ENCODE measurements around the gene PSMD9.

The PSMD9 gene

GRCh38 chr12:121893961-121894460 is 5.4 kb downstream of the PSMD9 start:
- TF ChIP-seq, protein P1, sequence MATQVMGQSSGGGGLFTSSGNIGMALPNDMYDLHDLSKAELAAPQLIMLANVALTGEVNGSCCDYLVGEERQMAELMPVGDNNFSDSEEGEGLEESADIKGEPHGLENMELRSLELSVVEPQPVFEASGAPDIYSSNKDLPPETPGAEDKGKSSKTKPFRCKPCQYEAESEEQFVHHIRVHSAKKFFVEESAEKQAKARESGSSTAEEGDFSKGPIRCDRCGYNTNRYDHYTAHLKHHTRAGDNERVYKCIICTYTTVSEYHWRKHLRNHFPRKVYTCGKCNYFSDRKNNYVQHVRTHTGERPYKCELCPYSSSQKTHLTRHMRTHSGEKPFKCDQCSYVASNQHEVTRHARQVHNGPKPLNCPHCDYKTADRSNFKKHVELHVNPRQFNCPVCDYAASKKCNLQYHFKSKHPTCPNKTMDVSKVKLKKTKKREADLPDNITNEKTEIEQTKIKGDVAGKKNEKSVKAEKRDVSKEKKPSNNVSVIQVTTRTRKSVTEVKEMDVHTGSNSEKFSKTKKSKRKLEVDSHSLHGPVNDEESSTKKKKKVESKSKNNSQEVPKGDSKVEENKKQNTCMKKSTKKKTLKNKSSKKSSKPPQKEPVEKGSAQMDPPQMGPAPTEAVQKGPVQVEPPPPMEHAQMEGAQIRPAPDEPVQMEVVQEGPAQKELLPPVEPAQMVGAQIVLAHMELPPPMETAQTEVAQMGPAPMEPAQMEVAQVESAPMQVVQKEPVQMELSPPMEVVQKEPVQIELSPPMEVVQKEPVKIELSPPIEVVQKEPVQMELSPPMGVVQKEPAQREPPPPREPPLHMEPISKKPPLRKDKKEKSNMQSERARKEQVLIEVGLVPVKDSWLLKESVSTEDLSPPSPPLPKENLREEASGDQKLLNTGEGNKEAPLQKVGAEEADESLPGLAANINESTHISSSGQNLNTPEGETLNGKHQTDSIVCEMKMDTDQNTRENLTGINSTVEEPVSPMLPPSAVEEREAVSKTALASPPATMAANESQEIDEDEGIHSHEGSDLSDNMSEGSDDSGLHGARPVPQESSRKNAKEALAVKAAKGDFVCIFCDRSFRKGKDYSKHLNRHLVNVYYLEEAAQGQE (IDR thresholded peaks at IDR 0.05; ENCODE audit: insufficient read depth in 1 of 2, low read depth in 2 of 2, low read length in 2 of 2): no peak
- TF ChIP-seq TAF1 (IDR thresholded peaks at IDR 0.05; ENCODE audit: borderline replicate concordance, insufficient read depth, low read length) (no peak), POLR2AphosphoS5 (IDR thresholded peaks at IDR 0.05; ENCODE audit: low read depth, low read length) (no peak), SIN3A (IDR thresholded peaks at IDR 0.05; ENCODE audit: borderline replicate concordance, insufficient read depth, low read length) (no peak), FOXP2 (optimal IDR thresholded peaks at IDR 0.05; ENCODE audit: borderline replicate concordance, extremely low read depth, extremely low read length, insufficient read depth) (no peak)

DNA sequence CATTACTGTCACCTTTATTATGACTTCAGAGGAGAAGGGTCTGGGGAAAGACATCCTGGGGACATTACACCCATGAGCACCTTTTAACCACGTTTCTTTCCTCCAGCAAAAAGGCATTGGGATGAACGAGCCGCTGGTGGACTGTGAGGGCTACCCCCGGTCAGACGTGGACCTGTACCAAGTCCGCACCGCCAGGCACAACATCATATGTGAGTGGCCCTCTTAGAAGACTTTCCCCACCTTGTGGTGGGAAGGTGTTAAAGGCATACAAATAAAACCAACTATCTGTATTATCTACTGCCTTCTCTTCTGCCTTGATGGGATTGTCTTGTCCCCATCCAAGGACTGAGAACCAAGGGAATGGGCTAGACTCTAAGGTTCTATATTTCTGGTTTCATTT is 6.0 kb downstream of the PSMD9 start:
- TF ChIP-seq POLR2AphosphoS5 (IDR thresholded peaks at IDR 0.05; ENCODE audit: low read depth, low read length) (no peak), FOXP2 (optimal IDR thresholded peaks at IDR 0.05; ENCODE audit: borderline replicate concordance, extremely low read depth, extremely low read length, insufficient read depth) (no peak), SIN3A (IDR thresholded peaks at IDR 0.05; ENCODE audit: borderline replicate concordance, insufficient read depth, low read length) (no peak), TAF1 (IDR thresholded peaks at IDR 0.05; ENCODE audit: borderline replicate concordance, insufficient read depth, low read length) (no peak)
- TF ChIP-seq, protein P1 (IDR thresholded peaks at IDR 0.05; ENCODE audit: insufficient read depth in 1 of 2, low read depth in 2 of 2, low read length in 2 of 2): no peak

- TF ChIP-seq SIN3A (IDR thresholded peaks at IDR 0.05; ENCODE audit: borderline replicate concordance, insufficient read depth, low read length): no peak
- no peak for TF ChIP-seq POLR2AphosphoS5 (IDR thresholded peaks at IDR 0.05; ENCODE audit: low read depth, low read length)
- TF ChIP-seq, protein P1 (IDR thresholded peaks at IDR 0.05; ENCODE audit: insufficient read depth in 1 of 2, low read depth in 2 of 2, low read length in 2 of 2): no peak
- TF ChIP-seq FOXP2 (optimal IDR thresholded peaks at IDR 0.05; ENCODE audit: borderline replicate concordance, extremely low read depth, extremely low read length, insufficient read depth): no peak
- TF ChIP-seq TAF1 (IDR thresholded peaks at IDR 0.05; ENCODE audit: borderline replicate concordance, insufficient read depth, low read length): no peak
Observed at GRCh38 chr12:121898287-121898686, 9.7 kb downstream of the PSMD9 start.

- no peak for TF ChIP-seq TAF1 (IDR thresholded peaks at IDR 0.05; ENCODE audit: borderline replicate concordance, insufficient read depth, low read length)
- TF ChIP-seq, protein P1 (IDR thresholded peaks at IDR 0.05; ENCODE audit: insufficient read depth in 1 of 2, low read depth in 2 of 2, low read length in 2 of 2): no peak
- no peak for TF ChIP-seq FOXP2 (optimal IDR thresholded peaks at IDR 0.05; ENCODE audit: borderline replicate concordance, extremely low read depth, extremely low read length, insufficient read depth)
- TF ChIP-seq SIN3A (IDR thresholded peaks at IDR 0.05; ENCODE audit: borderline replicate concordance, insufficient read depth, low read length): no peak
- TF ChIP-seq POLR2AphosphoS5 (IDR thresholded peaks at IDR 0.05; ENCODE audit: low read depth, low read length): no peak
Observed at GRCh38 chr12:121899590-121899989, 11.0 kb downstream of the PSMD9 start.

GRCh38 chr12:121903202-121903601 is 14.6 kb downstream of the PSMD9 start:
- no peak for TF ChIP-seq TAF1 (IDR thresholded peaks at IDR 0.05; ENCODE audit: borderline replicate concordance, insufficient read depth, low read length)
- no peak for TF ChIP-seq FOXP2 (optimal IDR thresholded peaks at IDR 0.05; ENCODE audit: borderline replicate concordance, extremely low read depth, extremely low read length, insufficient read depth)
- TF ChIP-seq SIN3A (IDR thresholded peaks at IDR 0.05; ENCODE audit: borderline replicate concordance, insufficient read depth, low read length): no peak
- TF ChIP-seq, protein P1 (IDR thresholded peaks at IDR 0.05; ENCODE audit: insufficient read depth in 1 of 2, low read depth in 2 of 2, low read length in 2 of 2): no peak
- TF ChIP-seq POLR2AphosphoS5 (IDR thresholded peaks at IDR 0.05; ENCODE audit: low read depth, low read length): no peak
